NCI-H1436 (cell line): ENCODE data around the gene GOSR2.

Experiments used
- DNase-seq: peaks from one replicate; lab custom pipeline; 2025; lab: John Stamatoyannopoulos, UW

The GOSR2 gene

DNA sequence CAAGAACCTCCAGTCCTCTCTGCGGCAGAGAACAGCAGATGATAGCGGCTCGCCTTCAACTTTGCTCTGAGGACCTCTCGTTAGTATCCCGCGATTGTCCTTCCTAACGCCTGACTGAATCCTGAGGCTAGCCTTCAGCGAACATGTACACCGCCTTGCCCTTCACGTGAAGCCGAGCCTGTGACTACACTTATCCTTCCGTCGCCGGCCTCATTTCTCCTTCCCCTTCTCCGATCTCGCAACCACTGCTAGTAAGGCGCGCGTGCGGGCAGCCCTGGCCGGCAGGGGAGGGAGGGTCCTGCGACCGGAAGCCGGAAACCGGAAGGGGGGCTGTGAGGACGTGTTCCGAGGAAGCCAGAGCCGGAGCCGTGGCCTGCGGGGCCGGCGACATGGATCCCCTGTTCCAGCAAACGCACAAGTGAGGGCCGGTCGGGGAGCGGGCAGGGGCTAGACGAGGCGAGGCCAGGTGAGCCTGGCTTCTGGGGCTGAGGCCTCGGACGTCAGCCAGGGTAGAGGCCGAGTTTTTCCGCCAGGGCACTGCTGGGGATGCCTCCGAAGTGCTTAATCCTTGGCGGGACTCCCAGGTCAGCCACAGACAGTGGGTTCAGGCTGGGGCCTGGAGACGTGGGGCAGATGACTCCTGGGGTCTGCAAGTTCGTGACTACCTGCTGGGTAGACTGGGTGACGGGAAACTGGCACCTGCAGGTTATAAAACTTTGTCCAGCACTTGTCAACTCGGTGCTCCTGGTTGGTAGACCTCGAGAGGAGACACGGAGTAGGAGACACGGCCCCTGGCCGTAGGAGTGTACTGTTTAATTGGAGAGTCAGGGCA, at the start of gene GOSR2:
GOSR2 (plus strand) TSS at position 357 of the 832 bp plus-strand sequence; CDS start at position 390, 33 bp downstream.
- peak; percentile 97 for DNase-seq

DNA sequence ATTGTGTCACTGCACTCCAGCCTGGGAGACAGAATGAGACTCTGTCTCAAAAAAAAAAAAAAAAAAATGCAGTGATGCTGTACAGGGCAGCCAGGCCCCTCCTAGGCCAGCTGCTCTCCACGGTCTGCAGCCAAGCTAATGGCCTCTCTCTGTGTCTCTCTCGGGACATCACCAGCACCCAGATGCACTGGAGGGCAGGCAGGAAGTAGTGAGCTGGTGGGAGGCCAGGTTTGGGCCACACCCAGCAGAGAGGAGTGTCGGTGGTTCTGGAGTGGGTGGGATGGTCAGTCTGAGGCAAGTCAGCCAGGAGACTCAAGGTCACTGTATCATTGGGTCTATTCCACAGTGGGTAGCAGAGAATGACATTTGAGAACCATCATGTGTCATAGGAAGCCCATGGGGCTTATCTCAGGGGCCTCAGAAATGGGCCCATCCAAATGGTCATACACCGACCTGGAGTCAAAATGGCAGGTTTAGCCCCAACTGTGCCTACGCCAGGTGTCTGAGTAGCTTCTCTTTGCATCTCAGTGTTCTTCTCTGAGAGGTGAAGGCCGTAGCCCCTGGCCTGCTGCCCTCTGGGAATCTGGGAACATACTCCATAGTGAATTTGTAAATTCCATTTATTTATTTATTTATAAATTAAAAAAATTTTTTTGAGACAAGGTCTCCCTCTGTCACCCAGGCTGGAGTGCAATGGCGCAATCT, 48.9 kb upstream of the GOSR2 start:
- no peak for DNase-seq

DNA sequence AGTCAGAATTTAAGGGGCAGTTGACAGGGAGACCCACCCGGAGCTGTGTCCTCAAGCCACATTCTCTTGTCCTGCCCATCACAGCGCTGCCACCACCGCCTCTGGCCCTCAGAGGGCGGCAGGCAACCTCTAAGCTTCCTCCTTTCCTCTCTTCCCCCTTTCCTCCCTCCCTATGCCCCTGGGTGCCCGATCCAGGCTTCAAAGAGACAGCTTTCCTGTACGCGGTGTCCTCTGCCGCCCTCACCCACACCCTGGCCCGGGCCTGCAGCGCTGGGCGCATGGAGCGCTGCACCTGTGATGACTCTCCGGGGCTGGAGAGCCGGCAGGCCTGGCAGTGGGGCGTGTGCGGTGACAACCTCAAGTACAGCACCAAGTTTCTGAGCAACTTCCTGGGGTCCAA, 48.1 kb upstream of the GOSR2 start:
- no peak for DNase-seq

DNA sequence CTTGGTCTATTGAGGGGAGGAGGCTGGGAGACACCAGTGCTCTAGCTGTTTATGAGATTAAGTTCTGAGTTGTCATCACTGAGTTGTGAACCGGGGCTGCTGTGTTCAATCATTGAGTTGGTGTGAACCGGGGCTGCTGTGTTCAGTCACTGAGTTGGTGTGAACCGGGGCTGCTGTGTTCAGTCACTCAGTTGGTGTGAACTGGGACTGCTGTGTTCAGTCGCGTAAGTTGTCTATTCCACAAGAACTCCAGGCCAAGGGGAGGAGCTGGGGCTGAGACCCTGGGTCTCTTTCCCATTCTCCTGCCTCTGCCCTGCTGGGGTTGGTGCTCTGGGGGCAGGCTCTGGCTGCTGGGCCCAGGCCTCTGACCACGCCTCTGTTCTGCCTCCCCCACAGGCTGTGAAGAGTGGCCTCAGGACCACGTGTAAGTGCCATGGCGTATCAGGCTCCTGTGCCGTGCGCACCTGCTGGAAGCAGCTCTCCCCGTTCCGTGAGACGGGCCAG, 47.1 kb upstream of the GOSR2 start:
- DNase-seq: peak; percentile 39

DNA sequence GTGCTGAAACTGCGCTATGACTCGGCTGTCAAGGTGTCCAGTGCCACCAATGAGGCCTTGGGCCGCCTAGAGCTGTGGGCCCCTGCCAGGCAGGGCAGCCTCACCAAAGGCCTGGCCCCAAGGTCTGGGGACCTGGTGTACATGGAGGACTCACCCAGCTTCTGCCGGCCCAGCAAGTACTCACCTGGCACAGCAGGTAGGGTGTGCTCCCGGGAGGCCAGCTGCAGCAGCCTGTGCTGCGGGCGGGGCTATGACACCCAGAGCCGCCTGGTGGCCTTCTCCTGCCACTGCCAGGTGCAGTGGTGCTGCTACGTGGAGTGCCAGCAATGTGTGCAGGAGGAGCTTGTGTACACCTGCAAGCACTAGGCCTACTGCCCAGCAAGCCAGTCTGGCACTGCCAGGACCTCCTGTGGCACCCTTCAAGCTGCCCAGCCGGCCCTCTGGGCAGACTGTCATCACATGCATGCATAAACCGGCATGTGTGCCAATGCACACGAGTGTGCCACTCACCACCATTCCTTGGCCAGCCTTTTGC, 46.5 kb upstream of the GOSR2 start:
- DNase-seq: peak; percentile 76

DNA sequence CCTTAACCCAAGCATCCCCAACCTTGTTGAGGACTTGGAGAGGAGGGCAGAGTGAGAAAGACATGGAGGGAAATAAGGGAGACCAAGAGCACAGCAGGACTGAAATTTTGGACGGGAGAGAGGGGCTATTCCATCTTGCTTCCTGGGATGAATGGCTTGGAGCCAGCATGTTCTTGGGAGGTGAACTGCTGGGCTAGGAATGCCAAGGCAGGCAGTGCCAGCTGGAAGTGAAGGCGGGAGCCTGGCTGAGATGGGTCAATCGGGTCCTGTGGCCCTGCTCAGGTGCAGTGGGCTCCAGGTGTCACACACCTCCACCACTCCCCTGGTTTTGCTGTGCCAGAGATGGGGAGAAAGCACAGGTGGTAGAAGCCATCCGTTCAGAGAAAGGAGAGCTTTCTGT, 46.0 kb upstream of the GOSR2 start:
- DNase-seq: no peak

DNA sequence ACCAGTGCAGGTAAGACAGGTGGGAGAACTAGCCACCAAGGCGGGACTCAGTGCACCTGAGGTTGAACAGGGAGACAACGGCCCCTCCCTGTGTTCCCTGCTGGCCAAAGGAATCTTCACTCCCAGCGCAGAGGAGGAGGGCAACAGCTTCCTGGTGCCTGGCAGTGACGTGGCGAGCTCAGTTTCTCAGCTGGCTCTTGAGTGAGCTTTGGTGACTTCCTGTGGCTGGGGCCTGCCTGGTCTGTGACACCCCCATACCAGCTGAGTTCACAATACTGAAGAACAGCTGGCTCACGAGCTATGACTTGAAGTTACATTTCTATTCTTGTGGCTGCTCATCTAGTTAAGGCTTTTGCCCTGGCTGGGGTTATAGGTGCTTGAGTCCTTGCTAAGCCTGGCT, 45.5 kb upstream of the GOSR2 start:
- DNase-seq: no peak

DNA sequence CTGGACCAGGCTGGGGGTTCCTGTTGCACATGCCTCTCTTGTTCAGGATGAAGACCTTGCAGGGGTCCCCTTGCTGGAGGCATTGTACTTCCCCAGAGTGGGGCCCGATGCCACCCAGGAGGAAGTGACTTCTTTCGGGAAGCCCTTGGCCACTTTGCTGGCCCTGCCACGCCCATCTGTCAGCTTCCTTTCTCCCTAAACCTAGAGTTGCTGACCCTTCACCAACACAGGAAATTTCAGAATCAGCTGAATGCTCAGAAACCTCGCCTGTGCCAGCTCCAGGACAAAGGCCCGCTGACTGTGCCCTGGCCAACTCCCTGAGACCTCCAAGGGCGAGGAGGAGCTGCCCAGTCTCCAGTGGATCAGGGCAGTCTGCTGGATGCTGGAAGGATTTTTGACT, 44.9 kb upstream of the GOSR2 start:
- no peak for DNase-seq

DNA sequence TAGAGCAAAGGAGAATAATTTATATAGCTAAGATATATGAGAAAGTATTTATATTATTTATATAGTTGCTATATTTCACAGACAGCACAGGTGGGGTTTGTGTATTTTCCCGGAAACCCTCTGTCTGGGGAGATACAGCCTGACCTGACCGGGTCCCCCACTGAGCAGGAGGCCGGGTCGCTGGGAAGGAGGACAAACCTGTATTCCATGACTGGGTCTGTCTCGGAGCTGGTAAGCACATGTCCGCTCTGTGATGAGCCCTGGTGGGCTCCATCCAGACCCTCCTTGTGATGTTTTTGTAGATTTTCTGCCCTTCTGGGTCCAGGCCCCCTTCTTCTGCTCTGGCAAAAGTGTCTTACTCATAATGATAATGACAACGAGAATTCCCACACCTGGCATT, 43.9 kb upstream of the GOSR2 start:
- DNase-seq: no peak

DNA sequence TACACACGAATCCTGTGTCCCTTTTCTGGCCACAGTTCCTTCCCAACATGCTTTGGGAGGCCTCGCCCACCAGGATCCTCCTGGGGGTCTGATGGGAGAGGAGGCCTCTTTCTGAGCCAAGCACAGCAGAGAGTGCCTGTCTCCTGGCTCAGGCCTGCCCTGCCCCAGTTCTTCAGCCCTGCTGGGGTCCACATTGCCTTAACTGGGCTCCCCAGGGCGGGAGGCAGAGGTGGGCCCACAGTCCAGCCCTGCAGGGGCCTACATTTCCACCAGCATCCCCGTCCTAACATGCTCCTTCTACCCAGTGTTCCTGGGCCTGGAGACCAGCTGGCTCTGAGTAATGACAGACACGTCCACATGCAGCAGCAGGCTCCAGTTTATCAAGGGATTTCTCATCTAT, 41.9 kb upstream of the GOSR2 start:
- no peak for DNase-seq

DNA sequence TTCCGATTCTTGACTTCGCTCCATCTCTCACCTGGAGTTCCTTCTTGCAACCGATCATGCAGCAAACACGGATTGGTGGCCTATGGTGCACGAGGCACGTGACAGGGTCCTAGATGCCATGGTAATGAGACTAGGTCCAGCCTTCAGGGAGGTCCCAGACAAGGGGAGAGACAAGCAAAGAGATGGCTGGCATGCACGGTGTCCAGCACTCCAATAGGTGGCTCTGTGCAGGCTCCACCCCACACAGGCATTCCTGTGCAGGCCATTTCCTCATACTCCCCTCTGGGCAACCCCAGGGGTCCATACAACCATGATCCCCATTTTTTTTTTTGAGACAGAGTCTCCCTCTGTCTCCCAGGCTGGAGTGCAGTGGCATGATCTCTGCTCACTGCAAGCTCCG, 40.3 kb upstream of the GOSR2 start:
- DNase-seq: no peak

DNA sequence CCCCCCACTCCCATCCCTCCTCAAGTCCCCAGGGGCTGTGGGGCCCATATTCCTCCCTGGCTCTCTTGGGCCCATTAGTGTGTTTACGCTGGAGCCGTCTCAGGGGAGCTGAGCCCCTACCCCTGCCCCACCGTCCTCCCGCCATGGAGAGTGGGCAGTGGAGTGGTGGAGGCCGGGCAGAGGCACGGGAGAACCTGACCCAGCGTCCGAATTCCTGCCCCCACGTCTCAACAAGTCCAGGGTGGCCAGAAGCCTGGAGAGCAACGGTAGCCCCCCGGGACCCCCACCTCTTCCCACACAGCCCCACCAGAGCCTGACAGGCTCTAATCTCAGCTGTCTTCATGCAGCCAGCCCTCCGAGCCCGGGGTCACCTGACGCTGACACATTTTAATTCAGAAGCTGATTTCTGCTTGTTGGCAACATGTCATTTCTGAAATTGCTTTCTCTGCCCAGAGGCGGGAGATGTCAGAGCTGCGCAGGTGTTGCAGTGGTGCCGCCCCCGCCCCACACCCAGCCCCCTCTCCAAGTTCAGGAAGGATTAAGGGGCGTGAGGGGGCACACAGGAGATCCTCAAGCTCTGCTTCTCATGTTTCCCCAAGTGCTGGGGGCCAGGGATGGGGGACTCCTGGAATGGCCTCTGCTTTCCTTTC, 39.0 kb upstream of the GOSR2 start:
- peak; percentile 20 for DNase-seq

DNA sequence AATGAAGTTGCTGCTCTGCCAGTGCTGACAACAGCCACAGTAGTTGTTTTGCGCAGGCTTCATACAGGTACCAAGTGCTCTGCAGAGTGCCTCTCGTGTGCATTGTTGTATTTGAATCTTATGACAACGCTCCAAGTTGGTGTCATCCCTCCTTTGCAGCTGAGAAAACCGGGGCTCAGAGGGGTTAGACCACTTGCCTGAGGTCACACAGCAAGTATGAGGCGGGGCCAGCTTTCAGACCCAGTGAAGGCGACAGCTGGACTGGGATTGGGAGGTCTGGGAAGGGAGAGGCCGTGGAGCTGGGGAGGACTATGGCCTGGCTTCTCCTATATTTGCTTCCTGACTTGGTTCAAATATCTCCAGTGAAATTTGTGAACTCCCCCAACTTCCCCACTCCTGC, 38.4 kb upstream of the GOSR2 start:
- no peak for DNase-seq

DNA sequence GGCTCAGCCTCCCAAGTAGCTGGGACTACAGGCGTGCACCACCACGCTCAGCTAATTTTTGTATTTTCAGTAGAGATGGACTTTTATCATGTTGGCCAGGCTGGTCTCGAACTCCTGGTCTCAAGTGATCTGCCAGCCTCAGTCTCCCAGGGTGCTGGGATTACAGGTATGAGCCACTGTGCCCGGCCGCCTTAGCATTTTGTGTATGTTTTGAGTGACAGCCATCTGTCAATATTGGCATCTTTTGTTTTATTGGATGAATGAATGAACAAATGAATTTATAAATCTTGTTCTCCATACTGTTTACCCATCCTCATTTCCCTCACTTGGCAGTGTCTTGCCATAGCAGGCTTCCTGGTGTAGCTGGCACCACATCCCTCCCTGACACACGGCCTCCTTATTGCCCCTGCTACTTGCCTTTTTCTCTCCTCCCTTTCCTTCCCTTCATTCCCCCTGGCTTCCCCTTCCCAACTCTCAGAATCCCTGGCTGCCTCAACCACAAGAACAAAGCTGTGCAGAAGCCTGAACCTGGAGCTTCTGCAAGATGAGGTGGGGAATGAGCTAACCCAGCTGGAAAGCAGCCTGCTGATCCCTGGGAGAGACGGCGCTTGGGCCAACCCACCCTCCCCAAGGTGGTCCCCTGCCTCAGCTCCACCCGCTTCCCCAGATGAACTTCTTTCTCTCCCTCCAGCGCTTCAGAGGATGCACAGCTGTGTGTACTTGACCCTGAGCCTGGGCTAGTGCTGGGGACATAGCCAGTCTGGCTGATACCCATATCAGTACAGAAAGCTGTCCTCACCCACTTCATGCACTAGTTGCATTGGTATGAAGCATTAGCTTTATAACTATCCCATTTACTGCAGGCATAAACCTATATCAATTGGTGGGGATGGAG, 37.3 kb upstream of the GOSR2 start:
- DNase-seq: no peak

DNA sequence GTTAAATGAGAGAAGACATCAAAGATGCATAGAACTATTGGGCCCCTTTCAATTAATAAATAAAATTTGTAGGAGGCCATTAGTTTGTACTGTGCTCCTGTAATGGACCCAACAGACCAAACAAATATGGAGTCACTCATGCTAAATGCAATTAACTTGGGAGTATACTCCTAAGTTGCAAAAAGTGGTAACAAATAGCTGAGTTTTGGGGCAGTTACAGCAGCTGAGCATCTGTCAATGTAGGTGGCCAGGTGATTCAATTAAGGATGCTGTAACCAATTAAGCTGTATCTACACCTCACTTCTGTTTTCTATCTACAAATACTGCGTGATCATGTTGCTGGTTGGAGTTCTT, 36.7 kb upstream of the GOSR2 start:
- no peak for DNase-seq

DNA sequence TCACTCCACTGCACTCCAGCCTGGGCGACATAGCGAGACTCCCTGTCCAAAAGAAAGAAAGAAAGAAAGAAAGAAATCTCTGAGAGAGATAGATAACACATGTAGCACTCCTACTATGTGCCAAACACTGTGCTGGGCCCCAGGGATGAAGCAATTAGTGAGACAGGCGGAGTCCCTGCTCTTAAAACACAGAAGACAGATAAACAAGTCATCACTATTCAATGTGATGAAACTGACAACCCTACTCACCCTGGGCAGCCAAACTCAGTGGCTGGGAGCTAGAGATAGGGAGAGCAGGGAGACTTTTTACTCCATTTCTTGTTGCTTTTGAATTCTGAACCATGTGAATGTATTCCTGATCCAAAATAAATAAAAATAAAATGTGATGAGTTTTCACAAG, 35.2 kb upstream of the GOSR2 start:
- no peak for DNase-seq

DNA sequence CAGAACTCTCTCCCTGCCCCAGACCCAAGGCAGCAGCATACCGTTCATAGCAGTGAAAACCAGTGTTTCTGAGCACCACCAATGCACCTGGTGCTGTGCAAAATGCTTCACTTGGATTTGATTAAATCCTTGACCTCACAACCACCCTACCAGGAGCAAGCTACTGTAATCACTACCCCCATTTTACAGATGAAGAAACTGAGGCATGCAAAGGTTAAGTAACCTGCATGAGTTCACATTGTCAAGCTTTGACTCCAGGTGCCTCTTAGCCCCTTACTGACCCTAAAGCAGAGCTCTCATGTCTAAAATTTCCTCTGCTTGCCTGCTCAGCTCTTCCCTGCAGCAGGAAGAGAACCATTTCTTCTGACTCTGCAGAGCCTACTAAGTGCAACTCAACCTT, 34.2 kb upstream of the GOSR2 start:
- no peak for DNase-seq

DNA sequence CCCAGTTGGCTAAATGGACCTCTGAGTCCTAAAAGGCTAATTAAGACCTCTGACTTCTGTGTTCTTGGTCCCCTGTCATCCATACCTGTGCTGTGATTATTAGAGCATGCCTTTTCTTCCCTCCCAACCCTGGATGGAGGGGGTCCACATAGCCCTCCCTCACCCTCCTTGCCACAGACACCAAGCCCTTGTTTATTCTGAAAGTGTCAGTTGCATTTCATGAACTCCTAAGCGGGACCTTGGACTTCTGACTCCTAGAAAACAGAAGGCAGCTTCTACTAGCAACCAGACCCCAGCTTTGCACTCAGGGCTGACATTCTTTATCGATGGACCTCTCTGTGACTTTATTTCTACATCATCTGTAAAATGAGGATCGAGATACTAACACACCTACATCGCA, 33.4 kb upstream of the GOSR2 start:
- no peak for DNase-seq

DNA sequence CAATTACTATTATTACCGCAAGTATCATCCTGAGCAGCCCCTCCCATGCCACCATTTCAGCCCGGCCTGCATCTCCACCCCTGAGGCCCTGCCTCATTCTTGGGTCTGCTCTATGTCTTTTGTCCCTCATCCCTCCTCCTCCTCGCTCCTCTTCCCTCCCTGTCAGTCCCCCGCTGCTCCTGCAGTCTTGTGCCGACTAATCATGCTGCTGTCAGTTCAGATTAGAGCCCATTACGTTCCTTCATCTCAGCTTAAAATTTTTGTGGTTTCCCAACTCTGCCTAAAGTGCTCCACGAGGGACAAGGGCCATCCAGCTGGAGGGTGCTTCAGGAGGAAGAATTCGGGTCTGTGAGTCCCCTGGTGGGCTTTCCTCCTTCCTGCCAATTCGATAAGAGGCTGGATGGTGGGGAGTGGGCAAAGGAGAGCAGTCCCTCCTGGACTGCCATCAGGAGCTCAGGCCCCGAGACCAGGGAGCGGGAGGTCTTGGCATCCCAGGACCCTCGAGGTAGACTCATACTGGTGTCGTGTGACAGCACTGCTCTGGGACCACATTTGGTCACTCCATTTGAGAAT, 32.9 kb upstream of the GOSR2 start:
- no peak for DNase-seq

DNA sequence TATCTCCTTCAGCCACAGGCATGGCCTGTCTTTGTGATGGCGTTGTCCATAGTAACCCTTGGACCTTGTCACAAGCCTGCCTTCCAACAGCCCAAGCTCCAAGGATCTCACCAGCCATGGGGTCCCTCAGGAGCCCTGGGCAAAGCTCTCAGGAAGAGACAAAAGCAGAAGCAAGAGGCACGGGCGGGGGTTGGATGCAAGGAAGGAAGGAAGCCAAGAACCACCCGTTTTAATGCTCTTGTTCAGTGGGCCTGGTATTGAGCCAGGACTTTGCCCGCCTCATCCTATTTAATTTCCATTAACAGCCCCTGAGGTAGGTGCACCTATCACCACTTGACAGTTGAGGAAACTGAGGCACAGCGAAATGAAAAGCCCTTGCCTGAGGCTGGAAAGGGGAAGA, 32.3 kb upstream of the GOSR2 start:
- no peak for DNase-seq

DNA sequence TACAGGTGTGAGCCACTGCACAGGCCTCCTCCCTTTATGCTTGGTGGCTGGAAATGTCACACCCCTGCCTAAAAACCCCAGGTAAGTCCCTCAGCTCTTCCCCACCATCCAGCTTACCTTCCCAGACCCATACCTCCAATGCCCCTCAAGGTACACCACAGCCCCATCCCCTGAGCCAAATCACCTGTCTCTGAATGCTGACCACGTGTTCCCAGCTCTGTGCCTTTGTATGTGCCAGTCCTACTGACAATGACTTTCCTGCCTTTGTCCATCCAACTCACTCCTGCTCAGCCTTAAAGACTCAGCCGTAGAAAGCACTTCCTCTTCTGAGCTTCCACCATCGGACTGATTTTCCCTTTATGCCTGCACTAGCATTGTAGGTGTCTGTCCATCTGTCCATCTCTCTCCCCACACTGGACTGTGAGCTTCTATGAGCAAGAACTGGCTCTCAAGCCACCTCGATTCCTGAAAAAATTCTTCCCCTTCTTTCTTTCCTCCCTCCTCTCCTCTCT, 30.7 kb upstream of the GOSR2 start:
- DNase-seq: no peak
